ENCODE measurements around the gene LRRN4CL.
"Not testable (repeated sequence)": the region's sequence is repeated elsewhere in the genome, so short reads cannot be mapped to it uniquely, and the experiment has no call there.

DNA sequence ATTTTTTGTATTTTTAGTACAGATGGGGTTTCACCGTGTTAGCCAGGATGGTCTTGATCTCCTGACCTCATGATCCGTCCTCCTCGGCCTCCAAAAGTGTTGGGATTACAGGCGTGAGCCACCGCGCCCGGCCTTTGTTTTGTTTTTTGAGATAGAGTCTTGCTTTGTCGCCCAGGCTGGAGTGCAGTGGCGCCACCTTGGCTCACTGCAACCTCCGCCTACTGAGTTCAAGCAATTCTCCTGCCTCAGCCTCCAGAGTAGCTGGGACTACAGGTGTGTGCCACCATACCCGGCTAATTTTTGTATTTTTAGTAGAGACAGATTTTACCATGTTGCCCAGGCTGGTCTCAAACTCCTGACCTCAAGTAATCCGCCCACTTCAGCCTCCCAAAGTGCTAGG, 39.0 kb downstream of the LRRN4CL start:
- TF ChIP-seq, protein P1, sequence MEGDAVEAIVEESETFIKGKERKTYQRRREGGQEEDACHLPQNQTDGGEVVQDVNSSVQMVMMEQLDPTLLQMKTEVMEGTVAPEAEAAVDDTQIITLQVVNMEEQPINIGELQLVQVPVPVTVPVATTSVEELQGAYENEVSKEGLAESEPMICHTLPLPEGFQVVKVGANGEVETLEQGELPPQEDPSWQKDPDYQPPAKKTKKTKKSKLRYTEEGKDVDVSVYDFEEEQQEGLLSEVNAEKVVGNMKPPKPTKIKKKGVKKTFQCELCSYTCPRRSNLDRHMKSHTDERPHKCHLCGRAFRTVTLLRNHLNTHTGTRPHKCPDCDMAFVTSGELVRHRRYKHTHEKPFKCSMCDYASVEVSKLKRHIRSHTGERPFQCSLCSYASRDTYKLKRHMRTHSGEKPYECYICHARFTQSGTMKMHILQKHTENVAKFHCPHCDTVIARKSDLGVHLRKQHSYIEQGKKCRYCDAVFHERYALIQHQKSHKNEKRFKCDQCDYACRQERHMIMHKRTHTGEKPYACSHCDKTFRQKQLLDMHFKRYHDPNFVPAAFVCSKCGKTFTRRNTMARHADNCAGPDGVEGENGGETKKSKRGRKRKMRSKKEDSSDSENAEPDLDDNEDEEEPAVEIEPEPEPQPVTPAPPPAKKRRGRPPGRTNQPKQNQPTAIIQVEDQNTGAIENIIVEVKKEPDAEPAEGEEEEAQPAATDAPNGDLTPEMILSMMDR (IDR thresholded peaks at IDR 0.05), result not testable (repeated sequence)
- not testable (repeated sequence) for TF ChIP-seq POLR2A, EP300 (IDR thresholded peaks at IDR 0.05)
